GM13976 (cell line): ENCODE measurements around the gene ARHGAP32.

Experiments
- DNase-seq: peaks from one replicate; pipeline ENCODE4 v3.0.0; 2012; ENCODE audit warnings: low spot score
- in situ Hi-C: fragments of 300-500 bp; cut with MboI; formaldehyde crosslinking; loops from one replicate; pipeline ENCODE4 v1.12.0; 2022; ENCODE audit warnings: low sequenced_read_pairs, mixed read lengths, inconsistent platforms; ENCODE audit not compliant: unreplicated experiment
- TF ChIP-seq, protein P1 (sequence below): IDR thresholded peaks from 2 replicates; pipeline ENCODE4 v1.5.1; 2012; ENCODE audit warnings: borderline replicate concordance, mild to moderate bottlenecking; ENCODE audit not compliant: insufficient read depth; ENCODE audit errors: extremely low read depth, missing control alignments, control extremely low read depth

The ARHGAP32 gene

DNA sequence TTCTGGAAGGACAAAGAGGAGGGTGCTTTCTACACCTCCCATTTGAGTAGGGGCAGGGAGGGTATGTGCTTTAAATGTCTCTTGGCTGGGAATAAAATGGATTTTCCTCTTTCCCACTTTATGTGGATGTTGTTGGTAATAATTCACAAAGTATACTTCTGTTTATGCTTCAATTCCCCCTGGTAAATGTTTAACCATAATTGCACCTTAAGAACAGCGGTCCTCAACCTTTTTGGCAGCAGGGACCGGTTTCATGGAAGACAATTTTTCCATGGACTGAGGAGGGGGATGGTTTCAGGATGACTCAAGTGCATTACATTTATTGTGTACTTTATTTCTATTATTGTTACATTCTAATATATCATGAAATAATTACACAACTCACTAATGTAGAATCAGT lies 245.5 kb downstream of the ARHGAP32 start:
- no peak for DNase-seq
- TF ChIP-seq, protein P1, sequence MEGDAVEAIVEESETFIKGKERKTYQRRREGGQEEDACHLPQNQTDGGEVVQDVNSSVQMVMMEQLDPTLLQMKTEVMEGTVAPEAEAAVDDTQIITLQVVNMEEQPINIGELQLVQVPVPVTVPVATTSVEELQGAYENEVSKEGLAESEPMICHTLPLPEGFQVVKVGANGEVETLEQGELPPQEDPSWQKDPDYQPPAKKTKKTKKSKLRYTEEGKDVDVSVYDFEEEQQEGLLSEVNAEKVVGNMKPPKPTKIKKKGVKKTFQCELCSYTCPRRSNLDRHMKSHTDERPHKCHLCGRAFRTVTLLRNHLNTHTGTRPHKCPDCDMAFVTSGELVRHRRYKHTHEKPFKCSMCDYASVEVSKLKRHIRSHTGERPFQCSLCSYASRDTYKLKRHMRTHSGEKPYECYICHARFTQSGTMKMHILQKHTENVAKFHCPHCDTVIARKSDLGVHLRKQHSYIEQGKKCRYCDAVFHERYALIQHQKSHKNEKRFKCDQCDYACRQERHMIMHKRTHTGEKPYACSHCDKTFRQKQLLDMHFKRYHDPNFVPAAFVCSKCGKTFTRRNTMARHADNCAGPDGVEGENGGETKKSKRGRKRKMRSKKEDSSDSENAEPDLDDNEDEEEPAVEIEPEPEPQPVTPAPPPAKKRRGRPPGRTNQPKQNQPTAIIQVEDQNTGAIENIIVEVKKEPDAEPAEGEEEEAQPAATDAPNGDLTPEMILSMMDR, result no peak
- in situ Hi-C loops, result no loop called here

DNA sequence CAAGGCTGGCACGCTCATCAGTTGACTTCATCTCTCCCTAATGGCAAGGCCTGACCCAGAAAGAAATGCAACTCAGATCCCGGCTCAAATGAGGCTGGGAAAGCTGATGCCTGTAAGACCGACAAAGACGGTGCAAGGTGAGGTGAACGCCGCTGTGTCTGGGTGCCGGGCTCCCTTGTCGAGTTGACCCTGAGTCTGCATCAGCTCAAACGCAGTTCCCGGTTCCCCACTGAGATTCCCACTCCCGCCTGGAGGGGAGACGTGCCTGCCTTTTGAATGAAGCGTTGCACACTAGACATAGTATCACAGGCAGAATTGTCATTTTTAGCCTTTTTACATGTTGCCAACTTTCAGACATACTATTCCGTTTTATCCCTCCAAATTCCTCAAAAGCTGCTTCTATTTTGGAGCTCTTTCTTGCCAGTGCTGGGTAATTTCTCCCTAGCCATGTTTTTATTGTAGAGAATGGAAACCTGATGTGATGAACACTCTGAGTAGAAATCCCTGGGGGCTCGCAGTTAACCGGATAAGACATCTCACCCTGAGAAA lies 248.6 kb downstream of the ARHGAP32 start:
- DNase-seq, result no peak
- TF ChIP-seq, protein P1, result no peak
- in situ Hi-C loops, result no loop called here

DNA sequence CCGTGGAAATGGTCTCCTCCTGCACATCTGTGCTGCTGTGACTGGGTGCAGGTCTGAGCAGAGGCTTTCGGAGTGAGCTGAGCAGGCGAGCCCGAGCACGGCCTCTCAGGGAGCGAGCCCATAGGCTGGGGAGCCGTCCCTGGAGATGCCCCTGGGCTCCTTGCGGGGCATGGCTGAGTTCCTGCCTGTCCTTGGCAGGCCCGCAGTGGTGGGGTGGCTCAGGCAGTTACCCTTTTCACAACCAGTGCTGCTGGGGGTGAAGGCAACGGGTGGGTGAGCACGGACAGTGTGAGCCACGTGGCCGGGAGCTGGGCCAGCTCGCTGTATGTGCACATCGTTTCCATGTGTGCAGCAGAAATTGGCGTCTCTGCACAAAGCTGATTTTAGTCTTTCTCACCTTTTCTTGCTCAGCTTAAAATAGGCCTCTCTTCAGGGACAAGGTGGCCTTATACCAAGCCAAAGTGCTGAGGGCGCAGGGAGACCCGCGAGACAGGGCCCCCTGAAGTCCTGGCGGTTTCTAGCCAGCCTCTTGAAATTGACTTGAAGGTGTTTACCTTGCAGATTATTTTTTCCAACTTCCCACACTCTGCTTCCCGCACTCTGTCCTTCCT lies 249.2 kb downstream of the ARHGAP32 start, which contains the start of gene TP53AIP1:
TP53AIP1 (minus strand) TSS at position 55 of the 611 bp plus-strand sequence. CDS start 5,053 bp downstream, outside the sequence.
- TF ChIP-seq, protein P1, result no peak
- in situ Hi-C loops, result no loop called here
- DNase-seq, result no peak

DNA sequence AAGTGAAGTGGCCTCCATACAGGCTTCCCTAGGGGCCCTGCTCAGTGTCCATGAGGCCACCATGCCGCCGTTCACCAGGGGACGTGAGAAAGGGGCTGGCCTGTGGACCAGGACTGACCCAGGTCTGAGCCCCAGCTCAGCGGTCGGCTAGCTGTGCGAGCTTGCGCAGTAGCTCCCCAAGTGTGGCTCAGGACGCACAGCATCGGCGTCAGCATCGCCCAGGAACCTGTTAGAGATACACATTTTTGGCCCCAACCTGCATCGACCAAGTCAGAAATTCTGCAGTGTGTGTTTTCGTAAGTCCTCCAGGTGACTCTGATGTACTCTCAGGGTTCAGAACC lies 249.9 kb downstream of the ARHGAP32 start:
- TF ChIP-seq, protein P1, result no peak
- in situ Hi-C loops, result no loop called here
- DNase-seq, result no peak

DNA sequence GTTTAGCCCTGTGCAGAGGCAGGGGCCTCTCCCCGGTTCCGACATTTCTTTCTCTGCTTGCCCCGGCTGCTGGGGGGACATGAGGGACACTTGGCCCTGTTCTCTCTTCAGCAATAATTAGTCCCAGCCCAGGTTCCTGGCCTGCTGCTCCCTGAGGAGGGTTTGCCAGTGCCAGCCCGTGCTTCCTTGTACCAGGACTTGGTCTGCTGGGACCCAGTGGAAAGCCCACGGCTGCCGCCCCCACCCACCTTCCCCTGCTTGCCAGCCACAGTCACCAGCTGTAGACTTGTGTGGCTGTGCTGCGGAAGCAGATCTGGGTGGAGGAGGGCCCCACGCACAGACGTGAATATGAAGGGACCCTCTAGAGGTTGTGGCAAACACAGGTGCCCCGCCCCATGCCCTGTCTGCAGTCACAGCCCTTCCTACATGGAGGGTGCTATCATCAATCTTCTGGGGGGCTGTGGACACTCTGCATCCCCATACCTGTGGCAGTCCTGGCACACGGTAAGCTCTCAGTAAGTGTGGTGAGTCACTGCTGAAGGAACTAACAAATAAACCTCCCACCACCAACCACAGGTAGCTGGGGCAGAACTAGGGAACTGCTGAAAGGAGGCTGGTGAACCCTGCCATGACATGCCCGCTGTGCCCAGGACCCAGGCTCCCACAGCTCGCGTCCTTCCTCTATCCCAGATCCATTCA lies 250.4 kb downstream of the ARHGAP32 start:
- TF ChIP-seq, protein P1, result no peak
- DNase-seq, result no peak
- in situ Hi-C loops, result no loop called here

DNA sequence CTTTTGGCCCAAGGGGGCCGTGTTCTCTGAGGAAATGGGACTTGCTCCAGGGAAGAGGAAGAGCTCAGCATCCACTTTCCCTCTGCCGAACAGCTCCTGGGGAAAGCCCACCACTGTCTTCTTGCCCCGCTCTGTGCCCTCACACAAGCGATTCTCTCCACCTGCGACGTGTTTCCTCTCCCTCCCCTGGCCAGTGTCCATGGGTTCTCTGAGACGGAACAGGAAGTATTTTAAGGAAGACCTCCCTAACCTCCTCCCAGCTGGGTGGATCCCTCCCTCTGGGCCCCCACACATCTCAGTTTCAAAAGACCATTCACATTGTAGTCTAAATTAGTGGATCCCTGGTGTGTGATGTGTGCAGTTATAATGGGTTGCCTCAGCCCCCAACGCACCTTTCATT lies 251.0 kb downstream of the ARHGAP32 start:
- no peak for DNase-seq
- TF ChIP-seq, protein P1, result no peak
- in situ Hi-C loops, result no loop called here
